Right cardiac atrium (tissue), 5 donors: ENCODE data around the gene RNU5B-1. TPM values are rescaled to one million over a fixed set of nuclear protein-coding genes. Genes with fewer than 3 reads are reported as not detected.

Experiments
- ATAC-seq, 2 donors: fragments of 200-7000 bp; cut with Tn5 transposase; one replicate each; pipeline versions ENCODE4 v1.8.0 to v1.9.1; 2020; ENCODE audit warnings: moderate library complexity in 2 of 2, mild to moderate bottlenecking in 1 of 2
- DNase-seq, 3 donors: peaks; one replicate each; pipeline ENCODE4 v3.0.0-alpha.2; 2020
- H3K27ac ChIP-seq: one replicate; pipeline ENCODE4 v1.5.1; 2013; ENCODE audit warnings: mild to moderate bottlenecking, low read length, control low read depth, moderate library complexity
- H3K27me3 ChIP-seq: one replicate; pipeline ENCODE4 v1.6.1; 2013; ENCODE audit not compliant: control insufficient read depth, insufficient read depth
- H3K4me1 ChIP-seq: one replicate; pipeline ENCODE4 v1.6.1; 2013; ENCODE audit warnings: low read length; ENCODE audit not compliant: control insufficient read depth, insufficient read depth
- H3K4me3 ChIP-seq: one replicate; pipeline ENCODE4 v1.5.1; 2013; ENCODE audit warnings: low read length, control low read depth
- H3K9me3 ChIP-seq: one replicate; pipeline ENCODE4 v1.6.1; 2013; ENCODE audit warnings: low read length; ENCODE audit not compliant: control insufficient read depth
- WGBS: extraction: QIAGEN DNeasy Blood & Tissue Kit; methylation state at CpG from one replicate; pipeline ENCODE4 v1.1.7; 2013; 5-methylcytosine and 5-hydroxymethylcytosine counted together
- intact Hi-C, 4 donors: fragments of 100-400 bp; cut with DNase I; formaldehyde crosslinking; loops; one replicate each; pipeline versions ENCODE4 v1.11.0 to v1.14.0; 2022 to 2023
- long read RNA-seq, 4 donors: library from polyadenylated mRNA; unstranded; transcript quantifications; one replicate each; pipeline ENCODE4 v2.0.0, GENCODE V29; 2020 to 2021
- polyA plus RNA-seq: library from polyadenylated mRNA; stranded (reverse); fragments of 200-250 nt; gene quantifications from one replicate; pipeline ENCODE4 v1.2.3, GENCODE V29; 2013
- total RNA-seq, 4 donors: library from RNA; stranded (reverse); fragmentation: NEBNext Ultra II Directional; extraction: Animal tissue kit (Norgen Biotek cat#: 25700); gene quantifications; one replicate each; pipeline ENCODE4 v1.2.1, GENCODE V29; 2021
- donor health status: healthy with polysubstance abuse.
- donor health status: DM: no; HTN: yes; CAD: no.
- donor health status: DM: no; HTN: no; CAD: no.
- donor health status: DM: no; HTN: yes; CAD: no; lungs with severe emphysema.
- donor health status: DM: yes; HTN: yes; CAD: no.

RNU5B-1 gene
- total RNA-seq: 10 to 100 TPM; 16.9 to 71.0 (median 42.7) TPM
- not detected for polyA plus RNA-seq
- long read RNA-seq, donor 1: 0 reads
- long read RNA-seq, donor 2: 0 reads
- long read RNA-seq, donor 3: 0 reads
- long read RNA-seq, donor 4: 0 reads

GRCh38 chr15:65304381-65305149 is at the start of gene RNU5B-1:
TSS of gene RNU5B-1 (plus strand) at chr15:65304677.
- Histone ChIP-seq H3K9me3 (no peaks in the 10 kb centered on the region), H3K27me3 (no peaks in the 10 kb centered on the region), H3K4me3 (peak within 1 kb of the TSS; percentile 97), H3K4me1 (no peaks in the 10 kb centered on the region), H3K27ac (peak within 1 kb of the TSS; percentile 99)
- DNase-seq (peak; percentile 69 to 81 (median 80)), ATAC-seq (peak; percentile 90 to 92)
- WGBS: under 1% methylated on average over 24 of the region's 24 CpGs
- intact Hi-C loops: loop anchor here in 1 of 4 donors (5.0 kb wide), 1 partner anchor 117 kb away; the partner anchor contains the start of gene CLPX

- Histone ChIP-seq H3K4me1 (no peaks in the 10 kb centered on the region), H3K27me3 (no peaks in the 10 kb centered on the region), H3K9me3 (no peaks in the 10 kb centered on the region), H3K27ac (peak overlapping the region; percentile 31), H3K4me3 (no peak overlapping the region)
- intact Hi-C loops: no loop called here
- DNase-seq: no peak
- ATAC-seq: no peak
- WGBS: 55% methylated on average over 1 of the region's 1 CpG
These were observed 49.7 kb upstream of the RNU5B-1 start for GRCh38 chr15:65254758-65255157.

- DNase-seq (no peak), ATAC-seq (no peak)
- H3K4me1 ChIP-seq: no peaks in the 10 kb centered on the region
- H3K27ac ChIP-seq: no peak overlapping the region
- WGBS: 90% methylated on average over 7 of the region's 7 CpGs
- intact Hi-C loops: no loop called here
- no peaks in the 10 kb centered on the region for H3K9me3 ChIP-seq
- H3K4me3 ChIP-seq: no peak overlapping the region
- H3K27me3 ChIP-seq: no peaks in the 10 kb centered on the region
These were observed 48.9 kb upstream of the RNU5B-1 start for GRCh38 chr15:65255486-65256140.

GRCh38 chr15:65258375-65259262 is 45.9 kb upstream of the RNU5B-1 start:
- Histone ChIP-seq H3K9me3 (no peaks in the 10 kb centered on the region), H3K27me3 (no peaks in the 10 kb centered on the region), H3K4me1 (no peaks in the 10 kb centered on the region), H3K4me3 (no peak overlapping the region), H3K27ac (peak overlapping the region; percentile 92)
- intact Hi-C loops: no loop called here
- 64% methylated on average over 5 of the region's 5 CpGs for WGBS
- ATAC-seq (peak; percentile 24 to 47), DNase-seq (peak in 1 of 3 donors; percentile 58)

- DNase-seq (peak; percentile 23 to 72 (median 67)), ATAC-seq (peak; percentile 22 to 28)
- Histone ChIP-seq H3K27ac (peak overlapping the region; percentile 82), H3K27me3 (no peaks in the 10 kb centered on the region), H3K4me1 (no peaks in the 10 kb centered on the region), H3K4me3 (no peak overlapping the region), H3K9me3 (no peaks in the 10 kb centered on the region)
- intact Hi-C loops: no loop called here
- 70% methylated on average over 7 of the region's 7 CpGs for WGBS
These were observed 45.1 kb upstream of the RNU5B-1 start for GRCh38 chr15:65259367-65259797.

GRCh38 chr15:65260968-65261367 is 43.5 kb upstream of the RNU5B-1 start:
- no peak overlapping the region for H3K4me3 ChIP-seq
- ATAC-seq: no peak
- H3K27me3 ChIP-seq: no peaks in the 10 kb centered on the region
- no peak overlapping the region for H3K27ac ChIP-seq
- no peak for DNase-seq
- H3K9me3 ChIP-seq: no peaks in the 10 kb centered on the region
- 93% methylated on average over 6 of the region's 6 CpGs for WGBS
- intact Hi-C loops: no loop called here
- peaks cover 2% of the 10 kb centered on the region for H3K4me1 ChIP-seq

GRCh38 chr15:65263313-65263712 is 41.2 kb upstream of the RNU5B-1 start:
- Histone ChIP-seq H3K4me3 (no peak overlapping the region), H3K27me3 (no peaks in the 10 kb centered on the region), H3K27ac (no peak overlapping the region), H3K4me1 (peaks cover 2% of the 10 kb centered on the region), H3K9me3 (no peaks in the 10 kb centered on the region)
- intact Hi-C loops: no loop called here
- ATAC-seq (no peak), DNase-seq (no peak)
- WGBS: 93% methylated on average over 4 of the region's 4 CpGs

GRCh38 chr15:65264863-65265430 is 39.5 kb upstream of the RNU5B-1 start:
- H3K4me1 ChIP-seq: peaks cover 2% of the 10 kb centered on the region
- no peak overlapping the region for H3K27ac ChIP-seq
- 44% methylated on average over 2 of the region's 2 CpGs for WGBS
- no peak overlapping the region for H3K4me3 ChIP-seq
- intact Hi-C loops: no loop called here
- H3K9me3 ChIP-seq: no peaks in the 10 kb centered on the region
- no peaks in the 10 kb centered on the region for H3K27me3 ChIP-seq
- DNase-seq (peak in 2 of 3 donors; percentile 23 to 78), ATAC-seq (peak; percentile 83 to 94)

- intact Hi-C loops: no loop called here
- Histone ChIP-seq H3K27ac (no peak overlapping the region), H3K27me3 (no peaks in the 10 kb centered on the region), H3K4me3 (no peak overlapping the region), H3K4me1 (peaks cover 4% of the 10 kb centered on the region), H3K9me3 (no peaks in the 10 kb centered on the region)
- 90% methylated on average over 5 of the region's 5 CpGs for WGBS
- DNase-seq (no peak), ATAC-seq (no peak)
These were observed 38.0 kb upstream of the RNU5B-1 start for GRCh38 chr15:65266469-65266868.

GRCh38 chr15:65268411-65268810 is 36.1 kb upstream of the RNU5B-1 start:
- no peak overlapping the region for H3K4me3 ChIP-seq
- no peak overlapping the region for H3K27ac ChIP-seq
- peaks cover 6% of the 10 kb centered on the region for H3K4me1 ChIP-seq
- intact Hi-C loops: no loop called here
- no peaks in the 10 kb centered on the region for H3K27me3 ChIP-seq
- H3K9me3 ChIP-seq: no peaks in the 10 kb centered on the region
- ATAC-seq (no peak), DNase-seq (no peak)
- WGBS: 96% methylated on average over 4 of the region's 4 CpGs
